GM12878 (cell line): ENCODE measurements around the gene MAGED1. TPM values are rescaled to one million over a fixed set of nuclear protein-coding genes. Genes with fewer than 3 reads are reported as not detected.

Experiments
- ATAC-seq: fragments of 200-7000 bp; cut with Tn5 transposase; 3 replicates; pipeline ENCODE4 v1.9.1; 2020; ENCODE audit warnings: mild to moderate bottlenecking, moderate library complexity
- BruUV-seq: library from RNA; stranded (reverse); fragments of 400-500 nt; replicated peaks from 2 replicates; lab custom pipeline; 2021; lab: Mats Ljungman, UMichigan
- CTCF ChIA-PET: fragments of 300-600 bp; sonication (Branson Sonifier 250); formaldehyde crosslinking; extraction: SDS; loops from one replicate; lab custom pipeline; 2021; ENCODE audit warnings: inconsistent platforms; lab: Yijun Ruan, JAX
- POLR2A ChIA-PET: fragments of 350-600 bp; formaldehyde crosslinking; extraction: SDS; loops from one replicate; lab custom pipeline; 2021; ENCODE audit warnings: inconsistent platforms; lab: Charles Lee
- RAD21 ChIA-PET: fragments of 300-600 bp; sonication (Branson Sonifier 250); formaldehyde crosslinking; loops from one replicate; lab custom pipeline; 2023; ENCODE audit warnings: antibody characterized with exemption; ENCODE audit not compliant: unreplicated experiment; lab: Charles Lee
- SMC1A ChIA-PET: fragments of 300-600 bp; sonication (Branson Sonifier 250); formaldehyde crosslinking; loops from one replicate; lab custom pipeline; 2023; ENCODE audit not compliant: unreplicated experiment, uncharacterized antibody; lab: Charles Lee
- DNase-seq: peaks from one replicate; pipeline ENCODE4 v3.0.0-alpha.2; 2011; ENCODE audit warnings: low read depth, low spot score
- FAIRE-seq: peaks from 3 replicates; lab custom pipeline; 2011; peaks lifted over from hg19 to GRCh38; lab: Jason Lieb, UNC
- H2AFZ ChIP-seq: 2 replicates; pipeline ENCODE4 v1.6.0; 2011; ENCODE audit warnings: low read depth, low read length, control low read depth; ENCODE audit not compliant: control insufficient read depth
- H3K27ac ChIP-seq: 2 replicates; pipeline ENCODE4 v1.5.1; 2011; ENCODE audit warnings: control low read depth; ENCODE audit not compliant: control insufficient read depth, insufficient read depth
- H3K27me3 ChIP-seq, 2 experiments: replicated peaks in 1 of 2; 2 replicates each; pipeline versions ENCODE4 v1.6.0 to v1.6.1; 2011; ENCODE audit warnings: low read length in 1 of 2; ENCODE audit not compliant: control insufficient read depth in 2 of 2, insufficient read depth in 2 of 2
- H3K36me3 ChIP-seq, 2 experiments: 2 replicates each; pipeline ENCODE4 v1.5.1; 2011; ENCODE audit warnings: low read length in 1 of 2; ENCODE audit not compliant: control insufficient read depth in 2 of 2, insufficient read depth in 2 of 2
- H3K4me1 ChIP-seq: 2 replicates; pipeline ENCODE4 v1.6.1; 2011; ENCODE audit warnings: mild to moderate bottlenecking, low read length, moderate library complexity, mixed read lengths; ENCODE audit not compliant: control insufficient read depth, insufficient read depth
- H3K4me2 ChIP-seq: 2 replicates; pipeline ENCODE4 v1.6.0; 2011; ENCODE audit warnings: control low read depth; ENCODE audit not compliant: control insufficient read depth, insufficient read depth
- H3K4me3 ChIP-seq: fragments of 200-600 bp; sonication (generic); 2 replicates; pipeline ENCODE4 v1.5.1; 2016
- H3K79me2 ChIP-seq: 2 replicates; pipeline ENCODE4 v1.6.0; 2011; ENCODE audit warnings: low read length; ENCODE audit not compliant: control insufficient read depth, insufficient read depth
- H3K9ac ChIP-seq: 2 replicates; pipeline ENCODE4 v1.8.0; 2011; ENCODE audit warnings: low read length, control low read depth, mixed read lengths; ENCODE audit not compliant: control insufficient read depth, insufficient read depth
- H3K9me3 ChIP-seq: replicated peaks from 3 replicates; pipeline ENCODE4 v1.5.1; 2011; ENCODE audit warnings: mild to moderate bottlenecking, low read length; ENCODE audit not compliant: control insufficient read depth, insufficient read depth
- H4K20me1 ChIP-seq: 2 replicates; pipeline ENCODE4 v1.6.0; 2011; ENCODE audit not compliant: control insufficient read depth, insufficient read depth
- EGR1 ChIP-seq, 2 experiments: IDR thresholded peaks; 1 replicate in 1 of 2; 2 replicates in 1 of 2; pipeline ENCODE4 v1.6.1; 2011 to 2012; ENCODE audit warnings: low read depth in 2 of 2, low read length in 2 of 2, borderline replicate concordance in 1 of 2, mild to moderate bottlenecking in 1 of 2, moderate library complexity in 1 of 2
- GABPA ChIP-seq: IDR thresholded peaks from 2 replicates; pipeline ENCODE4 v1.6.1; 2014; ENCODE audit warnings: antibody characterized with exemption, low read depth, mild to moderate bottlenecking, inconsistent platforms
- MXI1 ChIP-seq: fragments of 150-350 bp; IDR thresholded peaks from 2 replicates; pipeline ENCODE4 v1.6.1; 2011; ENCODE audit warnings: low read depth, mild to moderate bottlenecking, inconsistent platforms, low read length, improper control_type of control experiment
- NKRF ChIP-seq: fragments of 450-650 bp; conservative IDR thresholded peaks from 2 replicates; pipeline ENCODE4 v1.6.1; 2017; ENCODE audit warnings: mild to moderate bottlenecking, moderate library complexity
- PML ChIP-seq: IDR thresholded peaks from 2 replicates; pipeline ENCODE4 v1.6.1; 2012; ENCODE audit warnings: low read length, inconsistent platforms
- SP1 ChIP-seq: IDR thresholded peaks from one replicate; pipeline ENCODE4 v1.6.1; 2011; ENCODE audit warnings: low read depth, low read length
- SRF ChIP-seq, 2 experiments: IDR thresholded peaks; 2 replicates each; pipeline ENCODE4 v1.6.1; 2011; ENCODE audit warnings: low read depth in 2 of 2, low read length in 2 of 2, mild to moderate bottlenecking in 1 of 2, moderate library complexity in 1 of 2
- SUPT20H ChIP-seq: IDR thresholded peaks from 2 replicates; pipeline ENCODE4 v1.6.1; 2011; ENCODE audit warnings: low read depth, mild to moderate bottlenecking, low read length, moderate library complexity, borderline replicate concordance; ENCODE audit not compliant: control insufficient read depth
- SUZ12 ChIP-seq: fragments of 200-600 bp; sonication (generic); IDR thresholded peaks from one replicate; pipeline ENCODE4 v1.6.1; 2018; ENCODE audit warnings: antibody characterized with exemption, mild to moderate bottlenecking; ENCODE audit not compliant: unreplicated experiment
- TAF1 ChIP-seq: IDR thresholded peaks from 2 replicates; pipeline ENCODE4 v1.6.1; 2011; ENCODE audit warnings: mild to moderate bottlenecking, low read depth, low read length, borderline replicate concordance
- TARDBP ChIP-seq: IDR thresholded peaks from 2 replicates; pipeline ENCODE4 v1.6.1; 2016; ENCODE audit warnings: borderline replicate concordance
- WRNIP1 ChIP-seq: IDR thresholded peaks from 2 replicates; pipeline ENCODE4 v1.6.1; 2011; ENCODE audit warnings: low read depth, low read length, improper control_type of control experiment, borderline replicate concordance
- YBX1 ChIP-seq: fragments of 450-650 bp; IDR thresholded peaks from 2 replicates; pipeline ENCODE4 v1.6.1; 2016; ENCODE audit warnings: antibody characterized with exemption
- YY1 ChIP-seq: IDR thresholded peaks from 2 replicates; pipeline ENCODE4 v1.6.1; 2011; ENCODE audit warnings: low read depth, mild to moderate bottlenecking, low read length
- ZNF207 ChIP-seq: fragments of 450-650 bp; IDR thresholded peaks from 2 replicates; pipeline ENCODE4 v1.6.1; 2014; ENCODE audit warnings: antibody characterized with exemption, mild to moderate bottlenecking, borderline replicate concordance
- WGBS: methylation state at CpG from one replicate; pipeline ENCODE4 v1.1.6; 2016; ENCODE audit warnings: low lambda C conversion rate; ENCODE audit not compliant: insufficient replicate concordance, insufficient coverage; ENCODE audit errors: missing lambda C conversion rate; 5-methylcytosine and 5-hydroxymethylcytosine counted together
- in situ Hi-C: fragments of 300-500 bp; cut with MboI; formaldehyde crosslinking; loops from 9 replicates; pipeline ENCODE4 v1.14.3; 2018; ENCODE audit warnings: mixed read lengths
- intact Hi-C: fragments of 100-400 bp; cut with micrococcal nuclease; formaldehyde crosslinking; loops from one replicate; pipeline ENCODE4 v1.14.2; 2022; ENCODE audit not compliant: unreplicated experiment
- polyA plus RNA-seq, 11 experiments: library from polyadenylated mRNA; depleted of rRNA in 4 of 11; unstranded in 6 of 11; stranded (reverse) in 5 of 11; fragments of >200 nt; fragmentation: Nextera tagmentation in 4 of 11; fragmentation: Illumina TruSeq in 1 of 11; extraction: Ambion mirVana in 4 of 11; extraction: Trizol in 1 of 11; gene quantifications; 1 replicate in 1 of 11; 2 replicates in 10 of 11; pipeline versions ENCODE4 v1.2.1 to v1.2.3, GENCODE V29; 2011 to 2016; ENCODE audit warnings: inconsistent platforms in 2 of 11, missing spikeins in 2 of 11, low read depth in 1 of 11
- total RNA-seq, 4 experiments: library from RNA; depleted of rRNA in 3 of 4; stranded (reverse); fragments of >200 nt in 3 of 4; fragmentation: Illumina TruSeq in 1 of 4; extraction: Trizol in 1 of 4; gene quantifications; 2 replicates each; pipeline versions ENCODE4 v1.2.1 to v1.2.3, GENCODE V29; 2013 to 2021

MAGED1 gene
- total and polyA plus RNA-seq, 10 of the 15 experiments (the other 5 are each of a cell fraction or from before 2014, with no cell fraction given), result 26.3 to 149 (median 88.9) TPM

- BruUV-seq, result TSS peak; percentile 56
- Histone ChIP-seq H3K27ac (peak overlapping the region; percentile 73), H3K79me2 (peaks cover 14% of the 10 kb centered on the region), H2AFZ (peak overlapping the region; percentile 30), H4K20me1 (no peaks in the 10 kb centered on the region), H3K4me3 (peak overlapping the region; percentile 74), H3K9me3 (no peaks in the 10 kb centered on the region; the same call in 2 of the 3 replicates), H3K9ac (peak overlapping the region; percentile 84), H3K36me3 (no peaks in the 10 kb centered on the region; a peak in 3 of 4 replicates), H3K4me1 (no peaks in the 10 kb centered on the region; the same call in 1 of the 2 replicates), H3K4me2 (peak overlapping the region; percentile 65), H3K27me3 (no peaks in the 10 kb centered on the region)
- intact Hi-C loops (no loop called here), in situ Hi-C loops (no loop called here)
- WGBS, result 31% methylated on average over 30 of the region's 32 CpGs
- ATAC-seq, result peak; percentile 34
- CTCF ChIA-PET, result no interaction called here
- POLR2A ChIA-PET, result no interaction called here
- no peak for DNase-seq
- SMC1A ChIA-PET, result interaction anchor here (0.9 kb wide), 1 partner anchor 94 kb away, joined by 3 read pairs; no protein-coding TSS in a partner anchor
- no peak for TF ChIP-seq EGR1 (IDR thresholded peaks at IDR 0.05; ENCODE audit: borderline replicate concordance in 1 of 2, low read depth in 2 of 2, low read length in 2 of 2)
- TF ChIP-seq NKRF, result no peak
- TF ChIP-seq SP1, result no peak
- TF ChIP-seq SRF (IDR thresholded peaks at IDR 0.05; ENCODE audit: low read depth in 2 of 2, low read length in 2 of 2), result peak in 1 of 2 experiments; percentile 28; a peak in 1 of 4 replicates
- TF ChIP-seq PML, result 0 out of 2 replicates have a peak, but pooled peaks have one; percentile 14
- no peak for TF ChIP-seq YBX1
- no peak for TF ChIP-seq WRNIP1
- TF ChIP-seq GABPA, result no peak
- no peak for TF ChIP-seq TARDBP
- TF ChIP-seq TAF1, result no peak
- no peak for TF ChIP-seq SUZ12
- no peak for TF ChIP-seq ZNF207
- no peak for TF ChIP-seq MXI1
- TF ChIP-seq SUPT20H, result no peak
- 0 out of 2 replicates have a peak, but pooled peaks have one; percentile 11 for TF ChIP-seq YY1
- RAD21 ChIA-PET, result interaction anchor here (0.8 kb wide), 1 partner anchor 1101 kb away, joined by 4 read pairs; no protein-coding TSS in a partner anchor
- FAIRE-seq, result no peak
Measured at GRCh38 chrX:51893931-51894696, 691 bp downstream of the MAGED1 start.
